IMR-90 (cell line): ENCODE results near the gene SETD2. TPM values are rescaled to one million over a fixed set of nuclear protein-coding genes. Genes with fewer than 3 reads are reported as not detected.

ENCODE experiments used
- ATAC-seq: fragments of 200-7000 bp; cut with Tn5 transposase; 2 replicates; pipeline ENCODE4 v1.9.1; 2020; ENCODE audit warnings: low read depth, mild to moderate bottlenecking, moderate library complexity
- BruUV-seq: library from RNA; stranded (reverse); fragments of 400-500 nt; replicated peaks from 2 replicates; lab custom pipeline; 2021; lab: Mats Ljungman, UMichigan
- CTCF ChIA-PET: fragments of 300-600 bp; formaldehyde crosslinking; extraction: SDS; loops from one replicate; lab custom pipeline; 2021; ENCODE audit warnings: antibody characterized with exemption; lab: Yijun Ruan, JAX
- POLR2A ChIA-PET: fragments of 300-600 bp; sonication (Branson Sonifier 250); formaldehyde crosslinking; loops from one replicate; lab custom pipeline; 2022; ENCODE audit warnings: antibody characterized with exemption; ENCODE audit not compliant: unreplicated experiment; lab: Charles Lee
- DNase-seq: peaks from one replicate; pipeline ENCODE4 v3.0.0; 2013
- H2AFZ ChIP-seq: replicated peaks from 2 replicates; pipeline ENCODE3; 2013; ENCODE audit warnings: low read length, mild to moderate bottlenecking; ENCODE audit not compliant: poor library complexity
- H2AK5ac ChIP-seq: 2 replicates; pipeline ENCODE4 v1.6.1; 2013; ENCODE audit warnings: low read depth, low read length, inconsistent platforms
- H2AK9ac ChIP-seq: replicated peaks from 2 replicates; pipeline ENCODE3; 2013; ENCODE audit warnings: mild to moderate bottlenecking, low read depth, low read length, moderate library complexity; ENCODE audit not compliant: poor library complexity
- H2BK120ac ChIP-seq: 2 replicates; pipeline ENCODE4 v1.6.1; 2013; ENCODE audit warnings: low read depth, low read length, inconsistent platforms
- H2BK15ac ChIP-seq: 3 replicates; pipeline ENCODE4 v1.6.1; 2013; ENCODE audit warnings: low read depth, low read length, inconsistent platforms
- H2BK20ac ChIP-seq: 2 replicates; pipeline ENCODE4 v1.6.1; 2013; ENCODE audit warnings: low read depth, mild to moderate bottlenecking, inconsistent platforms, low read length, moderate library complexity
- H2BK5ac ChIP-seq: 2 replicates; pipeline ENCODE4 v1.6.1; 2013; ENCODE audit warnings: mild to moderate bottlenecking, low read depth, low read length, inconsistent platforms; ENCODE audit not compliant: poor library complexity, severe bottlenecking
- H3K14ac ChIP-seq: replicated peaks from 2 replicates; pipeline ENCODE4 v1.6.1; 2013; ENCODE audit warnings: low read depth, low read length, inconsistent platforms
- H3K18ac ChIP-seq: 2 replicates; pipeline ENCODE4 v1.6.1; 2013; ENCODE audit warnings: low read depth, low read length, control low read depth
- H3K23ac ChIP-seq: 2 replicates; pipeline ENCODE4 v1.6.1; 2013; ENCODE audit warnings: low read depth, low read length, inconsistent platforms
- H3K27ac ChIP-seq: 2 replicates; pipeline ENCODE4 v1.5.1; 2013; ENCODE audit warnings: mild to moderate bottlenecking, control low read depth, low read length; ENCODE audit not compliant: insufficient read depth
- H3K27me3 ChIP-seq: 2 replicates; pipeline ENCODE4 v1.6.1; 2013; ENCODE audit warnings: low read length; ENCODE audit not compliant: control insufficient read depth, insufficient read depth
- H3K36me3 ChIP-seq: 2 replicates; pipeline ENCODE4 v1.6.1; 2013; ENCODE audit warnings: low read length, mixed read lengths; ENCODE audit not compliant: control insufficient read depth, insufficient read depth
- H3K4ac ChIP-seq: 2 replicates; pipeline ENCODE4 v1.6.1; 2013; ENCODE audit warnings: low read depth, low read length, inconsistent platforms
- H3K4me1 ChIP-seq: 2 replicates; pipeline ENCODE4 v1.6.1; 2013; ENCODE audit warnings: low read length, mixed read lengths; ENCODE audit not compliant: control insufficient read depth, insufficient read depth
- H3K4me2 ChIP-seq: 2 replicates; pipeline ENCODE4 v1.6.1; 2013; ENCODE audit warnings: low read depth, mild to moderate bottlenecking, control low read depth, low read length, moderate library complexity
- H3K4me3 ChIP-seq: 2 replicates; pipeline ENCODE4 v1.5.1; 2013; ENCODE audit warnings: low read depth, mild to moderate bottlenecking, control low read depth, low read length, moderate library complexity; ENCODE audit not compliant: insufficient read depth
- H3K56ac ChIP-seq: 2 replicates; pipeline ENCODE4 v1.6.1; 2013; ENCODE audit warnings: low read length, inconsistent platforms; ENCODE audit not compliant: insufficient read depth; ENCODE audit errors: extremely low read depth
- H3K79me1 ChIP-seq, 2 experiments: 2 replicates each; pipeline ENCODE4 v1.6.1; 2013; ENCODE audit warnings: low read length in 2 of 2, inconsistent platforms in 1 of 2, low read depth in 1 of 2
- H3K9ac ChIP-seq: 2 replicates; pipeline ENCODE4 v1.6.1; 2013; ENCODE audit warnings: low read depth, low read length, control low read depth
- H3K9me1 ChIP-seq: 2 replicates; pipeline ENCODE4 v1.6.1; 2013; ENCODE audit warnings: low read length, inconsistent platforms; ENCODE audit not compliant: insufficient read depth
- H3K9me3 ChIP-seq: 2 replicates; pipeline ENCODE4 v1.6.1; 2013; ENCODE audit warnings: low read length; ENCODE audit not compliant: control insufficient read depth, insufficient read depth
- H4K20me1 ChIP-seq: 2 replicates; pipeline ENCODE4 v1.6.1; 2013; ENCODE audit warnings: low read length, inconsistent platforms; ENCODE audit not compliant: insufficient read depth
- H4K5ac ChIP-seq: 2 replicates; pipeline ENCODE4 v1.6.1; 2013; ENCODE audit warnings: mild to moderate bottlenecking, low read depth, low read length, control low read depth
- H4K8ac ChIP-seq, 2 experiments: 2 replicates each; pipeline ENCODE4 v1.6.1; 2013; ENCODE audit warnings: low read depth in 2 of 2, low read length in 2 of 2, control low read depth in 1 of 2, inconsistent platforms in 1 of 2
- H4K91ac ChIP-seq: 2 replicates; pipeline ENCODE4 v1.6.1; 2013; ENCODE audit warnings: low read depth, low read length, inconsistent platforms; ENCODE audit not compliant: insufficient read depth
- BHLHE40 ChIP-seq: fragments of 150-350 bp; IDR thresholded peaks from 2 replicates; pipeline ENCODE4 v1.6.1; 2016; ENCODE audit warnings: mild to moderate bottlenecking, low read depth, low read length
- CEBPB ChIP-seq: IDR thresholded peaks from 2 replicates; pipeline ENCODE4 v1.6.1; 2012; ENCODE audit warnings: low read depth, low read length, improper control_type of control experiment
- CHD1 ChIP-seq: IDR thresholded peaks from 2 replicates; pipeline ENCODE4 v1.6.1; 2012; ENCODE audit warnings: low read depth, low read length, improper control_type of control experiment
- CTCF ChIP-seq: conservative IDR thresholded peaks from 2 replicates; pipeline ENCODE4 v1.5.1; 2012; ENCODE audit warnings: mild to moderate bottlenecking, low read depth, low read length, improper control_type of control experiment
- ELK1 ChIP-seq: fragments of 150-350 bp; IDR thresholded peaks from 2 replicates; pipeline ENCODE4 v1.6.1; 2016; ENCODE audit warnings: low read depth, mild to moderate bottlenecking, low read length, moderate library complexity, borderline replicate concordance
- FOS ChIP-seq: fragments of 150-350 bp; IDR thresholded peaks from 2 replicates; pipeline ENCODE4 v1.6.1; 2016; ENCODE audit warnings: low read depth, low read length
- MAFK ChIP-seq: IDR thresholded peaks from 2 replicates; pipeline ENCODE4 v1.6.1; 2012; ENCODE audit warnings: low read depth, low read length, improper control_type of control experiment
- MAZ ChIP-seq: IDR thresholded peaks from 2 replicates; pipeline ENCODE4 v1.6.1; 2012; ENCODE audit warnings: low read depth, mild to moderate bottlenecking, low read length, improper control_type of control experiment, moderate library complexity, borderline replicate concordance
- MXI1 ChIP-seq: IDR thresholded peaks from 2 replicates; pipeline ENCODE4 v1.6.1; 2012; ENCODE audit warnings: low read depth, mild to moderate bottlenecking, low read length, moderate library complexity, borderline replicate concordance
- NFE2L2 ChIP-seq: fragments of 150-350 bp; IDR thresholded peaks from 2 replicates; pipeline ENCODE4 v1.6.1; 2016; ENCODE audit warnings: low read depth, mild to moderate bottlenecking, low read length
- POLR2A ChIP-seq: IDR thresholded peaks from 2 replicates; pipeline ENCODE4 v1.6.1; 2012; ENCODE audit warnings: mild to moderate bottlenecking, low read depth, low read length
- RAD21 ChIP-seq: IDR thresholded peaks from 2 replicates; pipeline ENCODE4 v1.6.1; 2012; ENCODE audit warnings: low read length, improper control_type of control experiment
- RCOR1 ChIP-seq: IDR thresholded peaks from 2 replicates; pipeline ENCODE4 v1.6.1; 2012; ENCODE audit warnings: mild to moderate bottlenecking, low read length, improper control_type of control experiment; ENCODE audit not compliant: insufficient replicate concordance
- RFX5 ChIP-seq: IDR thresholded peaks from 2 replicates; pipeline ENCODE4 v1.8.0; 2012; ENCODE audit warnings: low read depth, mild to moderate bottlenecking, low read length, moderate library complexity
- SMC3 ChIP-seq: fragments of 150-350 bp; IDR thresholded peaks from 2 replicates; pipeline ENCODE4 v1.6.1; 2016; ENCODE audit warnings: low read depth, mild to moderate bottlenecking, antibody characterized with exemption, low read length, moderate library complexity
- USF2 ChIP-seq: fragments of 150-350 bp; IDR thresholded peaks from 2 replicates; pipeline ENCODE4 v1.6.1; 2017; ENCODE audit warnings: mild to moderate bottlenecking, antibody characterized with exemption, low read length, low read depth
- WGBS, 2 experiments: methylation state at CpG; one replicate each; pipeline versions ENCODE4 v1.1.5 to v1.1.7; 2013; ENCODE audit warnings: missing lambda C conversion rate in 2 of 2; ENCODE audit not compliant: insufficient read length in 1 of 2; ENCODE audit errors: extremely low coverage in 2 of 2; 5-methylcytosine and 5-hydroxymethylcytosine counted together
- dilution Hi-C: fragments of 300-500 bp; cut with HindIII; formaldehyde crosslinking; loops from one replicate; pipeline ENCODE4 v1.14.3; 2018; ENCODE audit warnings: low sequenced_read_pairs; ENCODE audit not compliant: unreplicated experiment
- in situ Hi-C: fragments of 300-500 bp; cut with MboI; formaldehyde crosslinking; loops from 3 replicates; pipeline ENCODE4 v1.14.3; 2019; ENCODE audit warnings: low sequenced_read_pairs, inconsistent platforms, mixed read lengths
- intact Hi-C: fragments of 100-400 bp; cut with micrococcal nuclease; formaldehyde crosslinking; loops from 2 replicates; pipeline ENCODE4 v1.10.0; 2022
- polyA plus RNA-seq, 3 experiments: library from polyadenylated mRNA; depleted of rRNA; stranded (reverse); fragments of >200 nt; gene quantifications; 2 replicates each; pipeline ENCODE4 v1.2.3, GENCODE V29; 2012; ENCODE audit warnings: low replicate concordance in 1 of 3
- total RNA-seq: library from RNA; depleted of rRNA; stranded (reverse); fragments of >200 nt; gene quantifications from 2 replicates; pipeline ENCODE4 v1.2.3, GENCODE V29; 2012

Gene SETD2
- total and polyA plus RNA-seq, 2 of the 4 experiments (the other 2 are of a cell fraction) = 18.3 to 20.1 TPM

GRCh38 chr3:47028146-47028545 lies 135.8 kb downstream of the SETD2 start:
- H4K20me1 ChIP-seq = peaks cover 24% of the 10 kb centered on the region
- H4K91ac ChIP-seq = no peak overlapping the region
- H3K4ac ChIP-seq = no peak overlapping the region
- no peak overlapping the region for H4K8ac ChIP-seq
- no TSS peak for BruUV-seq
- no peak overlapping the region for H3K23ac ChIP-seq
- no peak overlapping the region for H3K4me3 ChIP-seq
- POLR2A ChIA-PET = no interaction called here
- no peak overlapping the region for H2BK15ac ChIP-seq
- no peak overlapping the region for H3K14ac ChIP-seq
- in situ Hi-C loops (no loop called here), dilution Hi-C loops (no loop called here), intact Hi-C loops (loop anchor here (5.0 kb wide), 1 partner anchor 134 kb away; the partner anchor contains the start of gene SETD2)
- no peaks in the 10 kb centered on the region for H3K27me3 ChIP-seq
- no peak overlapping the region for H3K18ac ChIP-seq
- no peaks in the 10 kb centered on the region for H3K9me3 ChIP-seq
- no peak overlapping the region for H4K5ac ChIP-seq
- ATAC-seq (no peak), DNase-seq (no peak)
- no peak overlapping the region for H2BK20ac ChIP-seq
- no peak overlapping the region for H3K4me2 ChIP-seq
- H3K79me1 ChIP-seq = peaks cover 22 to 54% of the 10 kb centered on the region in 2 experiments
- no peak overlapping the region for H2AK5ac ChIP-seq
- no peak overlapping the region for H3K56ac ChIP-seq
- no peaks in the 10 kb centered on the region for H3K4me1 ChIP-seq
- TF ChIP-seq CTCF = no peak
- TF ChIP-seq RAD21 = no peak
- TF ChIP-seq POLR2A = no peak
- TF ChIP-seq MAFK = no peak
- TF ChIP-seq RCOR1 = no peak
- no peak for TF ChIP-seq NFE2L2
- TF ChIP-seq MAZ = no peak
- TF ChIP-seq MXI1 = no peak
- no peak for TF ChIP-seq RFX5
- no peak for TF ChIP-seq BHLHE40
- no peak for TF ChIP-seq ELK1
- TF ChIP-seq USF2 = no peak
- no peak for TF ChIP-seq CHD1
- no peak for TF ChIP-seq CEBPB
- TF ChIP-seq SMC3 = no peak
- TF ChIP-seq FOS = no peak
- no peak overlapping the region for H2BK5ac ChIP-seq
- peaks cover 3% of the 10 kb centered on the region; the same call in 1 of the 2 replicates for H3K9me1 ChIP-seq
- peaks cover 9% of the 10 kb centered on the region for H3K36me3 ChIP-seq
- H2BK120ac ChIP-seq = no peak overlapping the region
- WGBS, 2 experiments = 67% methylated on average over 1 of the region's 3 CpGs; no CpG with 5 or more reads in 1 of the 2 experiments
- H2AK9ac ChIP-seq = no peak overlapping the region
- H2AFZ ChIP-seq = no peak overlapping the region
- CTCF ChIA-PET = no interaction called here
- no peak overlapping the region for H3K27ac ChIP-seq
- no peak overlapping the region for H3K9ac ChIP-seq
